ENCODE data around the gene MEN1.

The MEN1 gene

GRCh38 chr11:64788321-64789215 is 21.8 kb downstream of the MEN1 start:
- ChIA-PET CTCF (interaction anchor here (0.7 to 1.6 kb wide), 4 partner anchors 10 to 86 kb away, joined by 3 to 5 read pairs (median 4); partner anchors contain the start of genes PYGM and SF1), POLR2A (interaction anchor here (0.8 to 0.9 kb wide), 2 partner anchors 10 to 496 kb away, joined by 3 to 4 read pairs; no protein-coding TSS in a partner anchor)
- no peak for TF ChIP-seq FOXM1 (IDR thresholded peaks at IDR 0.05; ENCODE audit: borderline replicate concordance)
- TF ChIP-seq LEF1 (IDR thresholded peaks at IDR 0.05; ENCODE audit: borderline replicate concordance): no peak
- no peak for TF ChIP-seq NFRKB (IDR thresholded peaks at IDR 0.05)
- TF ChIP-seq ELF4 (IDR thresholded peaks at IDR 0.05): no peak
- no peak for TF ChIP-seq CTBP1 (IDR thresholded peaks at IDR 0.05; ENCODE audit: borderline replicate concordance)
- TF ChIP-seq PKNOX1 (IDR thresholded peaks at IDR 0.05): no peak
- no peak for TF ChIP-seq HDGF (IDR thresholded peaks at IDR 0.05; ENCODE audit: borderline replicate concordance)
- TF ChIP-seq ARNT (IDR thresholded peaks at IDR 0.05): no peak
- no peak for TF ChIP-seq FOXK2 (IDR thresholded peaks at IDR 0.05)
- no peak for DNase-seq (ENCODE audit: extremely low spot score)

GRCh38 chr11:64787526-64788320 is 22.6 kb downstream of the MEN1 start:
- peak; percentile 75 for DNase-seq (ENCODE audit: extremely low spot score)
- POLR2A ChIA-PET: interaction anchor here (0.8 kb wide), 1 partner anchor 287 kb away, joined by 3 read pairs; no protein-coding TSS in a partner anchor
- CTCF ChIA-PET: interaction anchor here (0.7 to 1.6 kb wide), 5 partner anchors 9 to 87 kb away, joined by 3 to 5 read pairs (median 4); partner anchors contain the start of genes PYGM and SF1
- TF ChIP-seq ARNT (IDR thresholded peaks at IDR 0.05) (no peak), FOXM1 (IDR thresholded peaks at IDR 0.05; ENCODE audit: borderline replicate concordance) (no peak), CTBP1 (IDR thresholded peaks at IDR 0.05; ENCODE audit: borderline replicate concordance) (no peak)

GRCh38 chr11:64786308-64786707 is 24.0 kb downstream of the MEN1 start:
- TF ChIP-seq ARNT (IDR thresholded peaks at IDR 0.05) (no peak), FOXM1 (IDR thresholded peaks at IDR 0.05; ENCODE audit: borderline replicate concordance) (no peak), HDGF (IDR thresholded peaks at IDR 0.05; ENCODE audit: borderline replicate concordance) (no peak), FOXA1 (IDR thresholded peaks at IDR 0.05) (no peak), L3MBTL2 (conservative IDR thresholded peaks at IDR 0.05) (no peak), SUZ12 (IDR thresholded peaks at IDR 0.05) (no peak), LEF1 (IDR thresholded peaks at IDR 0.05; ENCODE audit: borderline replicate concordance) (no peak), PKNOX1 (IDR thresholded peaks at IDR 0.05) (no peak), BHLHE40 (IDR thresholded peaks at IDR 0.05; ENCODE audit: borderline replicate concordance) (no peak), FOXK2 (IDR thresholded peaks at IDR 0.05) (no peak), CTBP1 (IDR thresholded peaks at IDR 0.05; ENCODE audit: borderline replicate concordance) (no peak), NFRKB (IDR thresholded peaks at IDR 0.05) (no peak)
- POLR2A ChIA-PET: no interaction called here
- no peak for DNase-seq (ENCODE audit: extremely low spot score)
- CTCF ChIA-PET: interaction anchor here (0.6 to 1.3 kb wide), 3 partner anchors 18 to 98 kb away, joined by 3 read pairs; no protein-coding TSS in a partner anchor

- TF ChIP-seq ZNF384 (IDR thresholded peaks at IDR 0.05) (no peak), NFRKB (IDR thresholded peaks at IDR 0.05) (no peak), PKNOX1 (IDR thresholded peaks at IDR 0.05) (no peak), HDGF (IDR thresholded peaks at IDR 0.05; ENCODE audit: borderline replicate concordance) (no peak), FOXA1 (IDR thresholded peaks at IDR 0.05) (no peak), CTBP1 (IDR thresholded peaks at IDR 0.05; ENCODE audit: borderline replicate concordance) (no peak), BHLHE40 (IDR thresholded peaks at IDR 0.05; ENCODE audit: borderline replicate concordance) (no peak), FOXK2 (IDR thresholded peaks at IDR 0.05) (no peak), L3MBTL2 (conservative IDR thresholded peaks at IDR 0.05) (no peak), SUZ12 (IDR thresholded peaks at IDR 0.05) (no peak), SP1 (IDR thresholded peaks at IDR 0.05) (no peak), ELF4 (IDR thresholded peaks at IDR 0.05) (no peak), ARNT (IDR thresholded peaks at IDR 0.05) (no peak), TARDBP (IDR thresholded peaks at IDR 0.05) (no peak), LEF1 (IDR thresholded peaks at IDR 0.05; ENCODE audit: borderline replicate concordance) (no peak), FOXM1 (IDR thresholded peaks at IDR 0.05; ENCODE audit: borderline replicate concordance) (no peak)
- POLR2A ChIA-PET: no interaction called here
- DNase-seq (ENCODE audit: extremely low spot score): no peak
- CTCF ChIA-PET: interaction anchor here (0.7 to 1.3 kb wide), 3 partner anchors 13 to 19 kb away, joined by 3 to 4 read pairs (median 3); no protein-coding TSS in a partner anchor
Measured at GRCh38 chr11:64784813-64785581, 25.4 kb downstream of the MEN1 start.
